DND-41 (cell line): ENCODE measurements around the gene SKIDA1.

ENCODE experiments used
- ATAC-seq: fragments of 200-7000 bp; cut with Tn5 transposase; 3 replicates; pipeline ENCODE4 v1.9.1; 2021; ENCODE audit warnings: low read depth; ENCODE audit not compliant: insufficient read depth
- DNase-seq: peaks from one replicate; pipeline ENCODE4 v3.0.0-alpha.2; 2020
- H2AFZ ChIP-seq: 2 replicates; pipeline ENCODE4 v1.6.0; 2012; ENCODE audit warnings: low read depth, low read length
- H3K27ac ChIP-seq: 2 replicates; pipeline ENCODE4 v1.5.1; 2012; ENCODE audit warnings: low read length, inconsistent platforms
- H3K27me3 ChIP-seq: fragments of 200-600 bp; sonication (generic); 2 replicates; pipeline ENCODE4 v1.6.0; 2012; ENCODE audit warnings: low read length, mild to moderate bottlenecking, inconsistent platforms; ENCODE audit not compliant: insufficient read depth, poor library complexity
- H3K36me3 ChIP-seq: 2 replicates; pipeline ENCODE4 v1.5.1; 2012; ENCODE audit warnings: low read length, inconsistent platforms; ENCODE audit not compliant: insufficient read depth
- H3K4me1 ChIP-seq: 2 replicates; pipeline ENCODE4 v1.5.1; 2012; ENCODE audit warnings: mild to moderate bottlenecking, low read length; ENCODE audit not compliant: insufficient read depth
- H3K4me2 ChIP-seq: 2 replicates; pipeline ENCODE4 v1.6.0; 2012; ENCODE audit warnings: mild to moderate bottlenecking, moderate library complexity, low read length, inconsistent platforms; ENCODE audit not compliant: insufficient read depth
- H3K4me3 ChIP-seq, 2 experiments: fragments of 200-600 bp in 1 of 2; shearing (Covaris generic) in 1 of 2; 2 replicates each; pipeline ENCODE4 v1.5.1; 2012 to 2016; ENCODE audit warnings: inconsistent platforms in 2 of 2, low read length in 2 of 2, mild to moderate bottlenecking in 2 of 2, low read depth in 1 of 2, moderate library complexity in 1 of 2
- H3K79me2 ChIP-seq: 2 replicates; pipeline ENCODE4 v1.6.0; 2012; ENCODE audit warnings: low read length, inconsistent platforms; ENCODE audit not compliant: insufficient read depth
- H3K9ac ChIP-seq: 2 replicates; pipeline ENCODE4 v1.6.0; 2012; ENCODE audit warnings: low read depth, mild to moderate bottlenecking, inconsistent platforms, low read length, moderate library complexity
- H3K9me3 ChIP-seq: 2 replicates; pipeline ENCODE4 v1.5.1; 2012; ENCODE audit warnings: low read length, moderate library complexity, mild to moderate bottlenecking, inconsistent platforms; ENCODE audit not compliant: insufficient read depth, severe bottlenecking
- H4K20me1 ChIP-seq: 2 replicates; pipeline ENCODE4 v1.6.0; 2012; ENCODE audit warnings: low read length; ENCODE audit not compliant: insufficient read depth
- CTCF ChIP-seq: IDR thresholded peaks from 2 replicates; pipeline ENCODE4 v1.5.1; 2012; ENCODE audit warnings: borderline replicate concordance, low read length, moderate library complexity, mild to moderate bottlenecking; ENCODE audit not compliant: poor library complexity, severe bottlenecking; ENCODE audit errors: extremely low read depth
- EZH2 ChIP-seq: IDR thresholded peaks from 3 replicates; pipeline ENCODE4 v1.6.1; 2012; ENCODE audit warnings: borderline replicate concordance, low read depth, mild to moderate bottlenecking, moderate library complexity, low read length, inconsistent platforms; ENCODE audit not compliant: severe bottlenecking

The SKIDA1 gene

GRCh38 chr10:21495752-21496342 lies 29.6 kb downstream of the SKIDA1 start:
- TF ChIP-seq CTCF (peak; percentile 97), EZH2 (no peak)
- peaks cover 32% of the 10 kb centered on the region for H3K4me1 ChIP-seq
- peak overlapping the region; percentile 98 for H3K4me2 ChIP-seq
- ATAC-seq (peak; percentile 78), DNase-seq (peak; percentile 89)
- no peaks in the 10 kb centered on the region for H3K79me2 ChIP-seq
- peak overlapping the region; percentile 71 to 77 for H3K4me3 ChIP-seq
- H3K27ac ChIP-seq: peak overlapping the region; percentile 88
- no peaks in the 10 kb centered on the region for H3K9me3 ChIP-seq
- peak overlapping the region; percentile 100 for H2AFZ ChIP-seq
- H4K20me1 ChIP-seq: 0 out of 2 replicates have a peak, but pooled peaks cover 5% of the 10 kb centered on the region
- no peaks in the 10 kb centered on the region for H3K36me3 ChIP-seq
- peak overlapping the region; percentile 86 for H3K9ac ChIP-seq
- peaks cover 58% of the 10 kb centered on the region for H3K27me3 ChIP-seq

- peak; percentile 91 for TF ChIP-seq EZH2
- TF ChIP-seq CTCF: no peak
- H2AFZ ChIP-seq: peak overlapping the region; percentile 75
- ATAC-seq: no peak
Observed at GRCh38 chr10:21495002-21495751, 30.3 kb downstream of the SKIDA1 start.

GRCh38 chr10:21494191-21495001 lies 31.1 kb downstream of the SKIDA1 start:
- H3K36me3 ChIP-seq: no peaks in the 10 kb centered on the region
- peak overlapping the region; percentile 86 for H3K9ac ChIP-seq
- TF ChIP-seq CTCF (no peak), EZH2 (peak; percentile 91)
- peak overlapping the region; percentile 98 for H3K4me2 ChIP-seq
- H3K27ac ChIP-seq: no peak overlapping the region
- H3K27me3 ChIP-seq: peaks cover 58% of the 10 kb centered on the region
- no peaks in the 10 kb centered on the region for H3K79me2 ChIP-seq
- peak overlapping the region; percentile 75 for H2AFZ ChIP-seq
- 0 out of 2 replicates have a peak, but pooled peaks cover 5% of the 10 kb centered on the region for H4K20me1 ChIP-seq
- no peaks in the 10 kb centered on the region for H3K9me3 ChIP-seq
- H3K4me1 ChIP-seq: peaks cover 32% of the 10 kb centered on the region
- DNase-seq (peak; percentile 31), ATAC-seq (peak; percentile 17; the same call in 1 of the 3 replicates)
- H3K4me3 ChIP-seq: peak overlapping the region; percentile 71 to 77; a peak in 3 of 4 replicates

More at GRCh38 chr10:21495002-21495751, 30.3 kb downstream of the SKIDA1 start:
- H3K36me3 ChIP-seq: no peaks in the 10 kb centered on the region
- H3K27ac ChIP-seq: no peak overlapping the region
- H3K79me2 ChIP-seq: no peaks in the 10 kb centered on the region
- peaks cover 32% of the 10 kb centered on the region for H3K4me1 ChIP-seq
- H3K4me3 ChIP-seq: peak overlapping the region; percentile 71 to 77; a peak in 3 of 4 replicates
- H3K9ac ChIP-seq: peak overlapping the region; percentile 86
- peak; percentile 8 for DNase-seq
- 0 out of 2 replicates have a peak, but pooled peaks cover 5% of the 10 kb centered on the region for H4K20me1 ChIP-seq
- no peaks in the 10 kb centered on the region for H3K9me3 ChIP-seq
- peak overlapping the region; percentile 98 for H3K4me2 ChIP-seq
- H3K27me3 ChIP-seq: peaks cover 58% of the 10 kb centered on the region
